ENCODE measurements around the gene SLC39A13. TPM values are rescaled to one million over a fixed set of nuclear protein-coding genes. Genes with fewer than 3 reads are reported as not detected.
A peak's percentile ranks its signal among the peaks of the same experiment; 100 is the strongest.

SLC39A13 gene
- total and polyA plus RNA-seq, 2 of the 13 experiments (the other 11 are each of a cell fraction or from before 2014, with no cell fraction given) = 15.3 to 30.5 TPM

- TF ChIP-seq, protein P1, sequence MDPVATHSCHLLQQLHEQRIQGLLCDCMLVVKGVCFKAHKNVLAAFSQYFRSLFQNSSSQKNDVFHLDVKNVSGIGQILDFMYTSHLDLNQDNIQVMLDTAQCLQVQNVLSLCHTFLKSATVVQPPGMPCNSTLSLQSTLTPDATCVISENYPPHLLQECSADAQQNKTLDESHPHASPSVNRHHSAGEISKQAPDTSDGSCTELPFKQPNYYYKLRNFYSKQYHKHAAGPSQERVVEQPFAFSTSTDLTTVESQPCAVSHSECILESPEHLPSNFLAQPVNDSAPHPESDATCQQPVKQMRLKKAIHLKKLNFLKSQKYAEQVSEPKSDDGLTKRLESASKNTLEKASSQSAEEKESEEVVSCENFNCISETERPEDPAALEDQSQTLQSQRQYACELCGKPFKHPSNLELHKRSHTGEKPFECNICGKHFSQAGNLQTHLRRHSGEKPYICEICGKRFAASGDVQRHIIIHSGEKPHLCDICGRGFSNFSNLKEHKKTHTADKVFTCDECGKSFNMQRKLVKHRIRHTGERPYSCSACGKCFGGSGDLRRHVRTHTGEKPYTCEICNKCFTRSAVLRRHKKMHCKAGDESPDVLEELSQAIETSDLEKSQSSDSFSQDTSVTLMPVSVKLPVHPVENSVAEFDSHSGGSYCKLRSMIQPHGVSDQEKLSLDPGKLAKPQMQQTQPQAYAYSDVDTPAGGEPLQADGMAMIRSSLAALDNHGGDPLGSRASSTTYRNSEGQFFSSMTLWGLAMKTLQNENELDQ (CRISPR knock-in tag; IDR thresholded peaks at IDR 0.05; ENCODE audit: borderline replicate concordance) = no peak
- TF ChIP-seq KDM1A (CRISPR knock-in tag; IDR thresholded peaks at IDR 0.05) = no peak
These were observed 35.4 kb downstream of the SLC39A13 start (continued) for GRCh38 chr11:47443817-47444216.

DNA sequence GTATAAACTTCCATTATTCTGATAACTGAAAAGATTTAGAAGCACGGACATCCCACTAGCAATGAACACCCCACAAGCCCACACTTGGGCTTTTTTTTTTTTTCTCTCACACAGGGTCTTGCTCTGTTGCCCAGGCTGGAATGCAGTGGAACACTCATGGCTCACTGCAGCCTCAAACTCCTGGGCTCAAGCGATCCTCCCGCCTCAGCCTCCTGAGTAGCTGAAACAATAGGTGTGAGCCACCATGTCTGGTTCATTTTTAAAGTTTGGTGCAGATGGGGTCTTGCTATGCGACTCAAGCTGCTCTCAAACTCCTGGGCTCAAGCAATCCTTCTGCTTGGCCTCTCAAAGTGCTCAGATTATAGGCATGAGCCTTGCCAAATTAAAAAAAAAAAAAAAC lies 37.5 kb downstream of the SLC39A13 start:
- no peaks in the 10 kb centered on the region for H3K79me2 ChIP-seq (ENCODE audit: insufficient read depth, low read length)
- no peak overlapping the region for H3K9ac ChIP-seq (ENCODE audit: insufficient read depth, low read depth, low read length)
- FAIRE-seq = no peak
- H3K27me3 ChIP-seq (ENCODE audit: control insufficient read depth in 1 of 2, insufficient read depth in 2 of 2, low read length in 2 of 2) = no peaks in the 10 kb centered on the region
- no peak for DNase-seq (ENCODE audit: low spot score)
- WGBS (ENCODE audit: low lambda C conversion rate) = 94% methylated on average over 4 of the region's 4 CpGs
- in situ Hi-C loops (cut with HindIII; ENCODE audit: extremely low pct_ligation_motif_present, low pct_unique_long_range_greater_than_20kb) (no loop called here), intact Hi-C loops (cut with micrococcal nuclease; ENCODE audit: unreplicated experiment) (no loop called here)
- ChIA-PET CTCF (ENCODE audit: low intra/inter-chr PET ratio, low total read pairs) (no interaction called here), POLR2A (interaction anchor here (0.7 to 0.9 kb wide), 2 partner anchors 9 to 24 kb away, joined by 3 read pairs; no protein-coding TSS in a partner anchor)
- H3K4me2 ChIP-seq (ENCODE audit: low read depth, low read length) = no peak overlapping the region
- TF ChIP-seq ZNF121 (CRISPR knock-in tag; IDR thresholded peaks at IDR 0.05) (peak; percentile 13; the same call in 1 of the 2 replicates), KDM5A (IDR thresholded peaks at IDR 0.05; ENCODE audit: borderline replicate concordance, low read length) (no peak)
- no TSS peak for BruUV-seq (replicated peaks)
- no peaks in the 10 kb centered on the region for H3K9me3 ChIP-seq (ENCODE audit: low read length)
- H3K4me3 ChIP-seq (replicated peaks in 1 of 3; ENCODE audit: insufficient read depth in 1 of 3, low read depth in 2 of 3, low read length in 3 of 3) = no peak overlapping the region
- H2AFZ ChIP-seq (ENCODE audit: low read length) = no peak overlapping the region
- no peak overlapping the region for H3K27ac ChIP-seq (ENCODE audit: extremely low read length, insufficient read depth, low read length)
- H4K20me1 ChIP-seq (ENCODE audit: insufficient read depth, low read length) = no peaks in the 10 kb centered on the region
- no peaks in the 10 kb centered on the region; a peak in 1 of 5 replicates for H3K36me3 ChIP-seq (replicated peaks in 1 of 2; ENCODE audit: control insufficient read depth in 1 of 2, insufficient read depth in 2 of 2, low read length in 2 of 2)
- no peak for ATAC-seq
- peaks cover 47% of the 10 kb centered on the region for H3K4me1 ChIP-seq (ENCODE audit: insufficient read depth, low read length)

DNA sequence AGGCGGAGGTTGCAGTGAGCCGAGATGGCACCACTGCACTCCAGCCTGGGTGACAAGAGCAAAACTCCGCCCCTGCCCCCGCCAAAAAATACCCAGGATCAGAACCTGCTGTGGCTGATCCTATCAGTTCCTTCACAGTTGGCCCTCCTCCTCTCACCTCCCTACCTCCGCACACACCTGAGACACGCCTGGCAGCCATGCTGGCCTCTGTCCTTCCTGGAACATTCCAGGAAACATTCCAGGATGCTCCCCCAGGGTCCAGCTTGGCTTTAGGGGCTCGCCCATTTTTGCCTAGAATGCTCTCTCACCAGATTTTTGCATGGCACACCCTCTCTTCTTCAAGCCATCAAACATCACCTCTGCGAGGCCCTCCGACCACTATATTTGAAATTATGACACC lies 38.4 kb downstream of the SLC39A13 start:
- WGBS (ENCODE audit: low lambda C conversion rate) = 92% methylated on average over 9 of the region's 9 CpGs
- ChIA-PET POLR2A (no interaction called here), CTCF (ENCODE audit: low intra/inter-chr PET ratio, low total read pairs) (no interaction called here)
- H4K20me1 ChIP-seq (ENCODE audit: insufficient read depth, low read length) = no peaks in the 10 kb centered on the region
- BruUV-seq (replicated peaks) = no TSS peak
- intact Hi-C loops (cut with micrococcal nuclease; ENCODE audit: unreplicated experiment) (no loop called here), in situ Hi-C loops (cut with HindIII; ENCODE audit: extremely low pct_ligation_motif_present, low pct_unique_long_range_greater_than_20kb) (no loop called here)
- no peaks in the 10 kb centered on the region for H3K9me3 ChIP-seq (ENCODE audit: low read length)
- no peak overlapping the region for H3K4me2 ChIP-seq (ENCODE audit: low read depth, low read length)
- H3K4me1 ChIP-seq (ENCODE audit: insufficient read depth, low read length) = peaks cover 46% of the 10 kb centered on the region
- H3K36me3 ChIP-seq (replicated peaks in 1 of 2; ENCODE audit: control insufficient read depth in 1 of 2, insufficient read depth in 2 of 2, low read length in 2 of 2) = no peaks in the 10 kb centered on the region; a peak in 1 of 5 replicates
- no peak for FAIRE-seq
- no peak overlapping the region for H3K9ac ChIP-seq (ENCODE audit: insufficient read depth, low read depth, low read length)
- no peaks in the 10 kb centered on the region for H3K79me2 ChIP-seq (ENCODE audit: insufficient read depth, low read length)
- H3K27me3 ChIP-seq (ENCODE audit: control insufficient read depth in 1 of 2, insufficient read depth in 2 of 2, low read length in 2 of 2) = no peaks in the 10 kb centered on the region
- no peak overlapping the region for H2AFZ ChIP-seq (ENCODE audit: low read length)
- H3K27ac ChIP-seq (ENCODE audit: extremely low read length, insufficient read depth, low read length) = no peak overlapping the region
- no peak for ATAC-seq
- DNase-seq (ENCODE audit: low spot score) = no peak
- H3K4me3 ChIP-seq (replicated peaks in 1 of 3; ENCODE audit: insufficient read depth in 1 of 3, low read depth in 2 of 3, low read length in 3 of 3) = no peak overlapping the region
- TF ChIP-seq ZKSCAN8 (CRISPR knock-in tag; IDR thresholded peaks at IDR 0.05; ENCODE audit: borderline replicate concordance) = no peak
- TF ChIP-seq DPF2 (CRISPR knock-in tag; IDR thresholded peaks at IDR 0.05; ENCODE audit: borderline replicate concordance, low read depth) = no peak
- TF ChIP-seq TAF1 (CRISPR knock-in tag; IDR thresholded peaks at IDR 0.05) = no peak
- TF ChIP-seq HIVEP1 (CRISPR knock-in tag; IDR thresholded peaks at IDR 0.05) = no peak
- no peak for TF ChIP-seq ZNF782 (CRISPR knock-in tag; IDR thresholded peaks at IDR 0.05; ENCODE audit: borderline replicate concordance)
